CD4-positive, CD25-positive, alpha-beta regulatory T cell (primary cell): Measurements from ENCODE around the gene TFEC. TPM values are rescaled to one million over a fixed set of nuclear protein-coding genes. Genes with fewer than 3 reads are reported as not detected.
"Not testable (repeated sequence)": the region's sequence is repeated elsewhere in the genome, so short reads cannot be mapped to it uniquely, and the experiment has no call there.

Experiments
- ATAC-seq, 2 donors: fragments of 150-1000 bp; cut with Tn5 transposase; one replicate each; pipeline ENCODE4 v1.10.0; 2021; ENCODE audit warnings: low read depth in 2 of 2, moderate number of reproducible peaks in 2 of 2, moderate library complexity in 1 of 2
- DNase-seq, 3 donors: peaks; one replicate each; pipeline versions ENCODE4 v3.0.0 to v3.0.0-alpha.2; 2012 to 2022; ENCODE audit warnings: mixed read lengths in 1 of 3
- H3K27ac ChIP-seq: one replicate; pipeline ENCODE4 v1.7.0; 2013; ENCODE audit warnings: mild to moderate bottlenecking, low read length; ENCODE audit not compliant: insufficient read depth, poor library complexity, severe bottlenecking
- H3K27me3 ChIP-seq: one replicate; pipeline ENCODE4 v1.7.0; 2013; ENCODE audit warnings: low read length; ENCODE audit not compliant: control insufficient read depth, insufficient read depth
- H3K36me3 ChIP-seq: one replicate; pipeline ENCODE4 v1.7.0; 2013; ENCODE audit warnings: mild to moderate bottlenecking, low read length, moderate library complexity; ENCODE audit not compliant: control insufficient read depth, insufficient read depth
- H3K4me1 ChIP-seq: 2 replicates; pipeline ENCODE4 v1.7.0; 2013; ENCODE audit warnings: mild to moderate bottlenecking, low read length; ENCODE audit not compliant: insufficient read depth, control insufficient read depth, poor library complexity, severe bottlenecking
- H3K4me3 ChIP-seq: one replicate; pipeline ENCODE4 v1.7.0; 2013; ENCODE audit warnings: low read depth, mild to moderate bottlenecking, low read length, moderate library complexity
- H3K9me3 ChIP-seq, 2 experiments: 1 replicate in 1 of 2; 2 replicates in 1 of 2; pipeline ENCODE4 v1.7.0; 2013; ENCODE audit warnings: low read length in 2 of 2, mild to moderate bottlenecking in 1 of 2, moderate library complexity in 1 of 2; ENCODE audit not compliant: control insufficient read depth in 2 of 2
- H3K27ac Mint-ChIP-seq, 3 donors: one replicate each; pipeline ENCODE4 v1.8.0; 2020 to 2022; ENCODE audit warnings: mild to moderate bottlenecking in 3 of 3, mixed read lengths in 3 of 3, moderate library complexity in 2 of 3
- H3K27me3 Mint-ChIP-seq: one replicate; pipeline ENCODE4 v1.8.0; 2022; ENCODE audit warnings: mild to moderate bottlenecking, mixed read lengths
- H3K36me3 Mint-ChIP-seq: one replicate; pipeline ENCODE4 v1.8.0; 2020; ENCODE audit warnings: mixed read lengths
- H3K4me1 Mint-ChIP-seq, 4 donors: one replicate each; pipeline ENCODE4 v1.8.0; 2020 to 2022; ENCODE audit warnings: mixed read lengths in 4 of 4, mild to moderate bottlenecking in 1 of 4
- H3K4me3 Mint-ChIP-seq, 4 donors: one replicate each; pipeline ENCODE4 v1.8.0; 2020 to 2022; ENCODE audit warnings: mild to moderate bottlenecking in 4 of 4, mixed read lengths in 4 of 4, moderate library complexity in 3 of 4
- H3K9me3 Mint-ChIP-seq, 7 donors: one replicate each; pipeline ENCODE4 v1.8.0; 2020 to 2022; ENCODE audit warnings: mixed read lengths in 7 of 7, mild to moderate bottlenecking in 3 of 7, moderate library complexity in 2 of 7
- polyA plus RNA-seq, 4 donors: library from polyadenylated mRNA; unstranded; fragments of 300-500 nt; fragmentation: Illumina TruSeq; gene quantifications; one replicate each; pipeline ENCODE4 v1.2.3, GENCODE V29; 2021
- total RNA-seq: library from RNA; stranded (reverse); gene quantifications from one replicate; pipeline ENCODE4 v1.2.3, GENCODE V29; 2022

The TFEC gene
- total RNA-seq: 1.0 TPM
- not detected for polyA plus RNA-seq

- H3K36me3 Mint-ChIP-seq: no peaks in the 10 kb centered on the region
- H3K9me3 Mint-ChIP-seq: peaks cover 0 to 10% (median 0%) of the 10 kb centered on the region in 7 donors
- Histone ChIP-seq H3K4me1 (no peaks in the 10 kb centered on the region), H3K27me3 (no peaks in the 10 kb centered on the region), H3K36me3 (no peaks in the 10 kb centered on the region), H3K4me3 (no peak within 1 kb of the TSS), H3K27ac (no peak within 1 kb of the TSS), H3K9me3 (no peaks in the 10 kb centered on the region)
- no peak for DNase-seq
- no peaks in the 10 kb centered on the region for H3K4me1 Mint-ChIP-seq
- no peaks in the 10 kb centered on the region for H3K27me3 Mint-ChIP-seq
- no peak within 1 kb of the TSS for H3K27ac Mint-ChIP-seq
- no peak within 1 kb of the TSS for H3K4me3 Mint-ChIP-seq
- ATAC-seq: no peak
These were observed at the start of gene TFEC for GRCh38 chr7:116030651-116031276. Gene TFEC, minus strand, starts transcription at chr7:116030763. Its CDS starts 46,322 bp downstream, at chr7:115984441.

- no peak overlapping the region for H3K4me3 Mint-ChIP-seq
- H3K36me3 Mint-ChIP-seq: no peaks in the 10 kb centered on the region
- no peak overlapping the region for H3K4me3 ChIP-seq
- no peaks in the 10 kb centered on the region for H3K27me3 Mint-ChIP-seq
- no peaks in the 10 kb centered on the region for H3K9me3 ChIP-seq
- no peaks in the 10 kb centered on the region for H3K4me1 Mint-ChIP-seq
- no peaks in the 10 kb centered on the region for H3K27me3 ChIP-seq
- peaks cover 0 to 5% (median 0%) of the 10 kb centered on the region in 7 donors for H3K9me3 Mint-ChIP-seq
- no peaks in the 10 kb centered on the region for H3K4me1 ChIP-seq
- H3K27ac ChIP-seq: no peak overlapping the region
- no peaks in the 10 kb centered on the region for H3K36me3 ChIP-seq
- no peak overlapping the region for H3K27ac Mint-ChIP-seq
- ATAC-seq (no peak), DNase-seq (no peak)
These were observed 45.0 kb upstream of the TFEC start for GRCh38 chr7:116075351-116076145.

- H3K27ac Mint-ChIP-seq: no peak overlapping the region
- H3K27me3 Mint-ChIP-seq: no peaks in the 10 kb centered on the region
- H3K36me3 Mint-ChIP-seq: no peaks in the 10 kb centered on the region
- no peaks in the 10 kb centered on the region for H3K4me1 Mint-ChIP-seq
- H3K9me3 Mint-ChIP-seq: peaks cover 0 to 3% (median 0%) of the 10 kb centered on the region in 7 donors
- no peak overlapping the region for H3K4me3 Mint-ChIP-seq
- no peak for DNase-seq
- no peaks in the 10 kb centered on the region for H3K27me3 ChIP-seq
- no peaks in the 10 kb centered on the region for H3K9me3 ChIP-seq
- H3K36me3 ChIP-seq: no peaks in the 10 kb centered on the region
- H3K4me1 ChIP-seq: no peaks in the 10 kb centered on the region
- H3K27ac ChIP-seq: no peak overlapping the region
- H3K4me3 ChIP-seq: no peak overlapping the region
- no peak for ATAC-seq
These were observed 41.1 kb upstream of the TFEC start for GRCh38 chr7:116071629-116072028.

- H3K36me3 ChIP-seq: no peaks in the 10 kb centered on the region
- no peaks in the 10 kb centered on the region for H3K9me3 ChIP-seq
- H3K27ac ChIP-seq: no peak overlapping the region
- Mint-ChIP-seq H3K36me3 (no peaks in the 10 kb centered on the region), H3K9me3 (peaks cover 0 to 6% (median 1%) of the 10 kb centered on the region in 7 donors), H3K27ac (no peak overlapping the region), H3K4me1 (no peaks in the 10 kb centered on the region), H3K4me3 (no peak overlapping the region), H3K27me3 (no peaks in the 10 kb centered on the region)
- DNase-seq: no peak
- no peaks in the 10 kb centered on the region for H3K4me1 ChIP-seq
- H3K4me3 ChIP-seq: no peak overlapping the region
- no peak for ATAC-seq
- H3K27me3 ChIP-seq: no peaks in the 10 kb centered on the region
These were observed 33.6 kb upstream of the TFEC start for GRCh38 chr7:116064179-116064578.

- H3K27me3 Mint-ChIP-seq: no peaks in the 10 kb centered on the region
- ATAC-seq: no peak
- no peaks in the 10 kb centered on the region for H3K36me3 Mint-ChIP-seq
- Histone ChIP-seq H3K27ac (no peak overlapping the region), H3K4me1 (no peaks in the 10 kb centered on the region), H3K4me3 (no peak overlapping the region), H3K36me3 (no peaks in the 10 kb centered on the region), H3K27me3 (no peaks in the 10 kb centered on the region), H3K9me3 (no peaks in the 10 kb centered on the region)
- no peak overlapping the region for H3K27ac Mint-ChIP-seq
- peaks cover 0 to 6% (median 1%) of the 10 kb centered on the region in 7 donors for H3K9me3 Mint-ChIP-seq
- H3K4me3 Mint-ChIP-seq: no peak overlapping the region
- no peak for DNase-seq
- no peaks in the 10 kb centered on the region for H3K4me1 Mint-ChIP-seq
These were observed 32.1 kb upstream of the TFEC start for GRCh38 chr7:116062666-116063065.

- H3K27ac Mint-ChIP-seq: no peak overlapping the region
These were observed 21.4 kb upstream of the TFEC start for GRCh38 chr7:116052006-116052405.

GRCh38 chr7:116047261-116047660 lies 16.7 kb upstream of the TFEC start:
- DNase-seq, H3K27me3 Mint-ChIP-seq, H3K36me3 ChIP-seq, H3K27ac ChIP-seq, H3K4me1 Mint-ChIP-seq, H3K36me3 Mint-ChIP-seq, ATAC-seq, H3K9me3 ChIP-seq, H3K4me3 ChIP-seq, H3K27me3 ChIP-seq, H3K27ac Mint-ChIP-seq, H3K4me3 Mint-ChIP-seq, H3K4me1 ChIP-seq: not testable (repeated sequence)
- H3K9me3 Mint-ChIP-seq: peaks cover 0 to 12% (median 4%) of the 10 kb centered on the region in 7 donors

More at GRCh38 chr7:116052006-116052405, 21.4 kb upstream of the TFEC start:
- Histone ChIP-seq H3K9me3 (no peaks in the 10 kb centered on the region), H3K27ac (no peak overlapping the region), H3K27me3 (no peaks in the 10 kb centered on the region), H3K36me3 (no peaks in the 10 kb centered on the region), H3K4me3 (no peak overlapping the region), H3K4me1 (no peaks in the 10 kb centered on the region)
- H3K36me3 Mint-ChIP-seq: no peaks in the 10 kb centered on the region
- no peak overlapping the region for H3K4me3 Mint-ChIP-seq
- peaks cover 0 to 10% (median 3%) of the 10 kb centered on the region in 7 donors for H3K9me3 Mint-ChIP-seq
- peaks cover 6% of the 10 kb centered on the region for H3K27me3 Mint-ChIP-seq
- DNase-seq (no peak), ATAC-seq (no peak)
- H3K4me1 Mint-ChIP-seq: no peaks in the 10 kb centered on the region
